HG03066 (cell line): ENCODE results near the gene CLTCL1.
"Not testable (repeated sequence)": the region's sequence is repeated elsewhere in the genome, so short reads cannot be mapped to it uniquely, and the experiment has no call there.

Source experiments
- ATAC-seq: cut with Tn5 transposase; IDR thresholded peaks from one replicate; pipeline ENCODE4 v1.9.1; 2021; ENCODE audit warnings: low read depth; ENCODE audit not compliant: unreplicated experiment

CLTCL1 gene

DNA sequence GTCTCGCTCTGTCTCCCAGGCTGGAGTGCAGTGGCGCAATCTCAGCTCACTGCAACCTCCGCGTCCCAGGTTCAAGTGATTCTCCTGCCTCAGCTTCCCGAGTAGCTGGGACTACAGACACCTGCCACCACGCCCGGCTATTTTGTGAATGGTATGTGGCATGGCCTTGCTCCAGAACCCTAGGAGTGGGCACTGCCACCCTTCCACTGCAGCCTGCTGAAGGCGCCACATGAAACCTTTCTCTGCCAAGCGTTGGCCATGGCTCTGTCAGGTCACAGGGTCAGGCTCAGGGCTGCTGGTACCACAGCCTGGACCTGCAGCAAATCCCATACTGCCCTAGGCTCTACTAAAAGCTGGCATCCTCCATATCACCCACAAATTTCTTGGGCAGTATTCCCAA, 135.4 kb downstream of the CLTCL1 start:
- ATAC-seq: not testable (repeated sequence)

DNA sequence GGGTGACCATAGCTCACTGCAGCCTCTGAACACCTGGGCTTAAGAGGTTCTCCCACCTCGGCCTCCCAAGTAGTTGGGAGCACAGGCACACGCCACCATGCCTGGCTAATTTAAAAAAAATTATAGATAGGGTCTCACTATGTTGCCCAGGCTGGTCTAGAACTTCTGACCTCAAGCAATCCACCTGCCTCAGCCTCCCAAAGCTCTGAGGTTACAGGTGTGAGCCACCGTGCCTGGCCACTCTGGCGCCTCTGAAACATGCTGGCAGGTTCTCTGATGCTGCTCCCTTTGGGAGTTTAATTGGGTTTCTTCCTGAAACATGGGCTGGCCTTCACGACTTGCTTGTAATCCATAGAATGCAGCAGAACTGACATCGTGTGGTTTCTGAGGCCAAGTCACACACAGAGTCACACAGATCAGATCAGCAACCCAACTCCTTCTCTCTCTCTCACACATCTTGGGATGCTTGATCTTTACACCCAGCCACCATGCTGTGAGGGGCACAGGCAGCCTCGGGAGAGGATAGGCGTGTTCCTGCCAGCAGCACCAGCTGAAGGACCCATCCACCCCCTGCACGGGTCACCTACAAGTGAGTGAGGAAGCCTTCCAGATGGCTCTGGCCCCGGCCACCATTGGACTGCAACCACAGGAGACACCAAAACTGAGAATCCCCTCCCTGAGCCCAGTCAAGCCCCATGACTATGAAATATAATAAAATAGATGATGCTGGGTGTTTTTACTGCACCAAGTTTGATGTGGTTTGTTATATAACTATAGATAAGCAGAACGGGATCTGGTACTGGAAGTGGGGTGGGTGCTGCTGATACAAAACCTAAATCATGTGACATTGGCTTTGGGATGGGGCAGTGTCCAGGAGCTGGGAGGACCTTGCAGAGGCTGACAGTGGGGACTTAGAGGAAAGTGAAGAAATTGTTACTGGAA, 138.3 kb downstream of the CLTCL1 start:
- no peak for ATAC-seq

DNA sequence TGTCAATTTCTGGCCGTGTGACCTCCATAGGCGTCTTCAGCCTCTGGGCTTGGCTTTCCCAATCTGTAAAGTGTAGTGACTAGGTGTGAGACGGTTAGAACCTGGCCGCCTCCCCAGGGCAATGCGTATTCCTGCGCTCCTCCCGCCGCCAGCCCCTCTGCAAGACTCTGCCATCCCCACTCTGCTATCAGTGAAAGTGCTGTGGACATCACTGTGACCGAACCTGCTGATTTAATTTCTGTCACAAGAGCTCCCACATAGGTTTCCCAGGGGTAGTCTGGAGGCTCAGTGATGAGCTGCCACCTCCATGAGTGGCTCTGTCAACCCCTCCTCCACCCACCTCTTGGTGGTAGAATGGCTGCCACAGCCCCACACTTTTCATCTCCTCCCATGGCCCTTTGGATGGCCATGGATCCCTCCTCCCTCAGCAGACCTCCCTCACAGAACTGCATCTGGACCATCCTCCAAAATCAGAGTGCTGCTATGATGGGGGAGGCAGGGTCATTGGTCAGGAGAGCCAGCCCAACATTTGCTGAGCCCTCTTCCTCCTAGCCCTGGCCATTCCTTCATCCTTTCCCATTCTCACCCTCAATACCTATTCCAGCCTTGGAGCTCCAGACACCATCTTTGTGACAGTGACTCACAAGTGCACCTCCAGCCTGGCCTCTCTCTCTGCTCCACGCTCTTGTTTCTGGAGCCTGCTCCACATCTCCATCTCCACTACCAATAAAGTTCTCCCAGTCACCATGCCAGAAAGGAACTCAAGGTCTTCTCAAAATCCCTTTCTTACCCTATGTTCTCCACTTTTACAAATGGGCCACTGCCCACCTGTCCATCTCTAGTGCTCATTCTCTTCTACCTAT, 140.0 kb downstream of the CLTCL1 start:
- ATAC-seq: no peak

GRCh38 chr22:19150482-19151328, 140.8 kb downstream of the CLTCL1 start:
- ATAC-seq: no peak

- no peak for ATAC-seq
Measured at GRCh38 chr22:19149991-19150390, 141.5 kb downstream of the CLTCL1 start, which contains the start of gene GSC2. Gene GSC2 (minus strand): TSS chr22:19150292. CDS start chr22:19150283, 9 bp downstream.

DNA sequence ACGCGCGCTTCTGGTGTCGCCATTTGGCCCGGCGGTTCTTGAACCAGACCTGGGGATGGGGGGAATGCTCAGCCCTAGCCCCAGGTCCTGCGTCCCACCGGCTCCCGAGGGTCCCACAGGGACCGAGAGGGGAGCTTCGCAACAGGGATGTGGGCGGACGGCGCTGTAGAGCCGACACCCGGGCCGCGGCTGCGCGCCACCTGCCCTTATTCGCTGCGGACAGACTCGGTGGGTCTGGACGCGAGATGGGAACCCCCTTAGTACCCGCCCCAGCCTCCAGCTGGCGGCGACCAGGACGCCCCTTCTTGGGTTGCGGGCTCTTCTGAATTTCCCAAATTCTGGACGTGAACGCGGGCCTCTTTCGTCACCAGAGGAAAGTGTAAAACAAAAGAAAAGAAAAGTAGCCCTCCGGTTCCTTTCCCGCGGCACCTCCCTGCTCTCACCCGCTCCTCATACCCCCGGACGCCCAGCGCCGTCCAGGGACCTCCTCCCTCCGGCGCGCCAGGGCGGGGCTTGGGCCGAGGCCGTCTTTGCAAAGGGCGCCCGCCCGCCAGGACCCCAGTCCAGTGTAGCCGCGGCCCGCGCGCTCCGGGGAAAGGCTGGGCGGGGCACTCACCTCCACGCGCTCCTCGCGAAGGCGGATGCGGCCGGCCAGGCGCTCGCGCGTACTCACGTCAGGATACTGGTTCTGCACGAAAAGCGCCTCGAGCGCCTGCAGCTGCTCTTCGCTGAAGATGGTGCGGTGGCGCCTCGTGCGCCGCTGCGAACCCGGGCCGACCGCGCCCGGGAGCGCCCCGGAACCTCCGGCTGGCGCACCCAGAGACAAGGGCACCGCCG, 142.3 kb downstream of the CLTCL1 start:
- ATAC-seq: no peak

DNA sequence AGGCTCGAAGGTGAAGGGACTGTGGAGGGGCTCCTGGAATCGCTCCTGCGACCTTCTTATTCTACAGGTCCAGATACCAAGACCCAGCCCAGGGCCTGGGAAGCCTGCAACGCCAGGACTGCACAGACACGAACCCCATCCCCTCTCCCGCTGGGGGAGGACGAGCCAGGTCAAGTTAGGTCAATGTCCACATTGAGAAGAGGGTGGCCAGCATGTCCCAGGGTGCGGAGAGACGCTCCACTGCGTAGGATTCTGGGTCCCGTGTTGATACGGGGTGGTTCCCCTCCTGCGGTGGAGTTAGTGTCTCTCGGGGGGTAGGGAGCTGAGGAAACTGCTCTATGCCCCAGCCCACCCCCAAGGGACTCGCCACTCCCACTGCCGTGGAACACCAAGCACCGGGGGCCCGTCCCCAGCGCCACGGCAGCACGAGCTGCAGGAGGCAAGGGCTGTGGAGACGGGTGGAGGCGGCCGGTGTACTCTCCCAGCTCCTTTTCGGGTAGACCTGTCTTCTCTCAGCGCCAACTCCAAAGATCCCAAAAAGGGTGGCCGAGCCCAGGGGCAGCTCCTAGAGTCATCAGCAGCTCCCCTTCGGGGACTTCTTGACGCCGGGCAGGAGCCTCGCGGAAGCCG, 143.0 kb downstream of the CLTCL1 start:
- ATAC-seq: no peak

DNA sequence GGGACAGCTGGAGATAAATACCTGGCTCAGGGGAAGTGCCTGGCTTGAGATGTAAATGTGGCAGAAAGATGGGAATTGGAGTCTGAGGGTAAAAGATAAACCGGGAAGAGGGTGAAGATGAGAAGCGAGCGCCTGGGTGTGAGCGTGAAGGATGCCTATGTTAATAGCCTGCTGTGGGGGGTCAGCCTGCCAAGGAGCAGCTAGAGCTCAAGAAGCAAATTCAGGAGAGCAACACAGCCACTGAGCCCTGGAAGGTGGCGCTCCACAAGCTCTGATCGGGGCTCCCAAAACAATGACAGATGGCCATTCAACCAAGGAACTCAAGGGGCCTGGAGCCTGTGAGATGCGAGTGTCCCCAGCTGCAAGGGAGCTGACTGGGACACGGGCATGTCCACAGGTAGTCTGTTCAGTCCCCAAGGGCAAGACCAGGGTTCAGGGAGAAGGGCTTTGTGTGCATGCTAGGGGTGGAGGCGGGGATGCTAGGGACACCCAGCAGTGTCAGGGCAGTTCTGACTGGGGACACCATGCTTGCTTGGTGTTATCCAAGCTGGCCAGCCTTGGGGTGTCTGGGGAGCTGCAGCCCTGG, 144.2 kb downstream of the CLTCL1 start:
- no peak for ATAC-seq

DNA sequence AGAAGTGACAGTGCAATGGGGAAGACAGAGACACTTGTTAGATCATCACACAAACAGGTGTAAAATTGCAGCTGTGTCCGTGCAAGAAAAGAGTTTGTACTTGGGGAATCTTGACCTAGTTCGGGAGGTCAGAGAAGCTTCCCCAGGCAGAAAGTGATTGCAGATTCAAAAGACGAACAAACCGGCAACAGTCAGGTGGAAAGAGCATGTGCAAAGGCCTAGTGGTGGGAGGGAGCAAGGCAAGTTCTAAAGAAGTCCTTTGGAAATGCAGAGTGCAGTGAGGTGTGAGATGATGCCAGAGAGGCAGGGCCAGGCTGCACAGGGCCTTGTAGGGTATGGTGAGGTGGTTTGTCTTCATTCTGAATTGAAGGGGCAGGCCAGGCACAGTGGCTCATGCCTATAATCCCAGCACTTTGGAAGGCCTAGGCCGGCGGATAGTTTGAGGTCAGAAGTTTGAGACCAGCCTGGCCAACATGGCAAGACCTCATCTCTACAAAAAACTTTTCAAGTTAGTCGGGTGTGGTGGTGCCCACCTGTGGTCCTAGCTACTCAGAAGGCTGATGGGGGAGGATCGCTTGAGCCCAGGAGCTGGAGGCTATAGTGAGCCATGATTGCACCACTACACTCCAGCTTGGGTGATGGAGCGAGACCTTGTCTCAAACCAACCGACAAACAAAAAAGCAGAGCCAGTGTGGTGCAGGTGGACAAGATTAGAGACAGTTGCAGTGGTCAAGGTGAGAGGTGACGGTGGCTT, 145.1 kb downstream of the CLTCL1 start:
- no peak for ATAC-seq

DNA sequence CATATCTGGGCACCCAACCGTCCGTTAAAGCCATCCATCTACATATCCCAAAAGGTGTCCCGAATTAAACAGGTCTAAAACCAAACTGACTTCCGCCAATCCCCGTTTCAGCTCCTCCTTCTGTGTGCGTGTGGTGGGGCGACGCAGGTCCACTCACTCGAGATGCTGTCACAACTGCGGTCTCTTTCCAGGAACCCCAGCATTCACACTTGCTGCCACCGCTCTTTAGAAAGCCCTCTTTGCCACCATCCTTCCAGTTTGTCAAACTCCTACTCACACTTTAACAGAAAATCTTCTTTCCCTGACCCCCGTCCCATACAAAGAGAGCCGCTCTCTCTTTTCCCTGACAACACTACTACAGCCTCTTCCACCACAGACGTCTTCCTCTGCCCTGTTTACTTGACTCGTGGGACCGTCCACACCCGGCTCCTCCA, 147.5 kb downstream of the CLTCL1 start:
- peak; percentile 12 for ATAC-seq

GRCh38 chr22:19143212-19143611, 148.3 kb downstream of the CLTCL1 start:
- no peak for ATAC-seq

DNA sequence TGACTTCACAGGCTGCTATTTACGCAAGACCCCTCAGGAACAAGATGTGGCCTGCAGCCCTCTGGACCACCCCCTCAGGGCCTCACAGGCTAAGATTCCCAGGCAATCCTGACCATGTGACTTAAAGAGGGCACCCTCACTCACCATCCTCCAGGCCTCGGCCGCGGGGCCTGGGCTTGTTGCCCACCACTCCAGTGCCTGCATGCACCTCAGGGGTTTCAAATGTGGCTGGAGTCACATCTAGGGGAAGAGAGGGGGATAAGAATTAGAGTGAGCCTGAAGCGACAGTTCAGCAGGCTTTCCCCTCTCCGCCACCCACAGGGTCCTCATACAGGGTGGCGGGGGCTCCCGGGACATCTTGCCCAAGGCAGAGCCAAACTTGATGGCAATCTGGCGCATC, 149.1 kb downstream of the CLTCL1 start:
- ATAC-seq: no peak

DNA sequence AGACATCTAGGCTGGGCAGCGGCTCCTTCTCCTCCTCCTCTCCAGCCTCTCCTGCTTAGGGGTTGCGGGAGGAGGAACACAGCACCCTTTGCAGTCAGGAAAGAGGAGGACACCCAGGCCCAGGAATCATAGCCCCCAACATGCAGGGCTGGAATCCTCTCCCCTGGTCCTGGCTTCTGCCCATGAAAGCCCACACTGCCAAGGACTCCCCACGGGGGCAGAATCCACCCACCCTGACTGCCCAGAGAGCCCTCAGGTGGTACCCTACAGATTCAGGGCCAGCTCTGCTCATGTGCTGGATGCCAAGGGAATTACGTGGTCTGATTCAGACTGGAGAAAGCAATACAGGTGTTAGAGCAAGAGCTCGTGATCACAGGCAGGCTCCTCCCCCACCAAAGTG, 151.5 kb downstream of the CLTCL1 start:
- no peak for ATAC-seq

DNA sequence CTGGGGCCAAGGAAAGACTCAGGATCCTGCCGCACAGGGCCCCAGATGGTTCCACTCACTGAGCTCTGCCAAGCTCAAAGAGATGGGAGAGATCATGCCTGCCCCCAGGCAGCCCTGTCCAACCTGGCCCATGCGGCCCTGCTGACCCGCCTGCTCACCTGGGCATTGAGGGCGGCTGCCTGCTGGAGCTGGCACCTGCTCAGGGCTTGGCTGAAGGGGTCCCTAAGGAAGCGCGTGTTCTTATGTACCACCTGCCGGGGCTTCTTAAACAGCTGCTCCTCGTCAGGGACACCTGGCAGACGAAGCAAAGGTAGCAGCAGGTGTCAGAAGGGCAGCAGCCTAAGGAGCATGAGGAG, 152.5 kb downstream of the CLTCL1 start:
- no peak for ATAC-seq

- no peak for ATAC-seq
Measured at GRCh38 chr22:19138217-19139000, 153.1 kb downstream of the CLTCL1 start.

DNA sequence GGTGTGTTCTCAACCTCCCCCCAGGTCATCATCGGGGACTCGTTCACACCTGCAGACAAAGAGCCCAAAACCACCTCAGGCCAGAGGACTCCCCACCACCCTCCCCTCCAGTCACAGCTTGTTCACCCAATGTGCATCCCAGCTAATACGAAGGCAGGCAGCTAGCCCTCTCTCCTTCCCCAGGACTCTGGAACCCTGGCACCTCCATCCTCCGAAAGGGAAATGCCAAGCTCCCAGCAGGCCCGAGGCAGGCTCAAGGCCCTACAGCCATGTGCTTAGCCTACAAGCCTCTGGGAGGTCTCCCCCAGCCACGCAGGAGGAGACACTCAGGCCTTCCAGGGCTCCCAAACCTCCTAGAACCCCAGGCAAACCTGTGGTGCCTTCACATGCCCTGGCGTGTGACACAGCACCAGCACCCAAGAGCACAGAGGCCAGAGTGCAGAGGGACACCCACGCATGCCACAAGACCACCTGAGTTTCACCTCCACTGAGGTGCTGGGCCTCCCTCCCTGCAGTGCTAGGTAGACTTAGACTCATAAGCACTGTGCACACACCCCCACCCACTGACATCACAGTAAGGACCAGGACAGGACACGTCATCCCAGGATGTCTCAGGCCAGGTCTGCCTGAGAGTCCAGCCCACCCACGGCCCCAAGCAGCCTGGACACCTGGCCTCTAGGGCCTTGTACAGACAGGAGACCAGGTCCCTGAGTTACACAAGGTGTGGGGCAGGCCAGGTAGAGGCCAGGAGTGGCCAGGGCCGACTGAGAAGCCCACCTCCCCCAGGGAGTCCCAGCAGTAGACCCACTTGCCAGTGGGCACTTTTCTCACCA, 153.9 kb downstream of the CLTCL1 start:
- no peak for ATAC-seq
